Measurements from ENCODE around the gene MRTFA. TPM values are rescaled to one million over a fixed set of nuclear protein-coding genes. Genes with fewer than 3 reads are reported as not detected.
"Not testable (repeated sequence)": the region's sequence is repeated elsewhere in the genome, so short reads cannot be mapped to it uniquely, and the experiment has no call there.

The MRTFA gene
- total RNA-seq, 1 donor from 2014 or later = 52.1 TPM

DNA sequence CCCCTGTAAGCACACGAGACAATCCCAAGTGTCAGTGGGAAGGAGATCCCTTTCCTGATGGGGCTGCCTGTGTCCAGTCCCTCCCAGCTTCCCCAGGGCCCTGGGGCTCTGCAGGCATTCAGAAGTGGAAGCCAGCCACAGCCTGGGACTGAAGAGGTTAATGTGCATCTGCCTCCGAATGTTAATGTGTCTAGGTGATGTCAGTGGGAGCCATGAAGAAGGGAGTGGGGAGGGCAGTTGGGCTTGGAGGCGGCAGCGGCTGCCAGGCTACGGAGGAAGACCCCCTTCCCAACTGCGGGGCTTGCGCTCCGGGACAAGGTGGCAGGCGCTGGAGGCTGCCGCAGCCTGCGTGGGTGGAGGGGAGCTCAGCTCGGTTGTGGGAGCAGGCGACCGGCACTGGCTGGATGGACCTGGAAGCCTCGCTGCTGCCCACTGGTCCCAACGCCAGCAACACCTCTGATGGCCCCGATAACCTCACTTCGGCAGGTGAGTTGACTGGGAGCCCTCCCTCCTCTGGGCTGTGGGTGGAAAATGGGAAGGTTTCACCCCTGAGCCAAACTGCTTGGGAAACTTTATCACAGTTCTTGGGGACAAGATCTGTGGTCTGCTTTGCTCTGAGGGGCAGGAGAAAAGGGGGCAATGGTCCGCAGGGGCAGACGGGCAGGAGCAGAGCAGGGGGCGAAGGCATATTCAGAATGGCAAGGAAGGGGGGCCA is 42.9 kb upstream of the MRTFA start, which contains the start of gene MCHR1:
Gene MCHR1 (plus strand): TSS at position 236 of the 715 bp plus-strand sequence. CDS start 169 bp downstream, at position 405.
- peak within 1 kb of the TSS; percentile 46 for H3K4me3 ChIP-seq (ENCODE audit: low read depth, low read length)
- no peak for DNase-seq (ENCODE audit: low read depth)
- TF ChIP-seq CTCF (conservative IDR thresholded peaks at IDR 0.05; ENCODE audit: low read depth, low read length) = no peak

DNA sequence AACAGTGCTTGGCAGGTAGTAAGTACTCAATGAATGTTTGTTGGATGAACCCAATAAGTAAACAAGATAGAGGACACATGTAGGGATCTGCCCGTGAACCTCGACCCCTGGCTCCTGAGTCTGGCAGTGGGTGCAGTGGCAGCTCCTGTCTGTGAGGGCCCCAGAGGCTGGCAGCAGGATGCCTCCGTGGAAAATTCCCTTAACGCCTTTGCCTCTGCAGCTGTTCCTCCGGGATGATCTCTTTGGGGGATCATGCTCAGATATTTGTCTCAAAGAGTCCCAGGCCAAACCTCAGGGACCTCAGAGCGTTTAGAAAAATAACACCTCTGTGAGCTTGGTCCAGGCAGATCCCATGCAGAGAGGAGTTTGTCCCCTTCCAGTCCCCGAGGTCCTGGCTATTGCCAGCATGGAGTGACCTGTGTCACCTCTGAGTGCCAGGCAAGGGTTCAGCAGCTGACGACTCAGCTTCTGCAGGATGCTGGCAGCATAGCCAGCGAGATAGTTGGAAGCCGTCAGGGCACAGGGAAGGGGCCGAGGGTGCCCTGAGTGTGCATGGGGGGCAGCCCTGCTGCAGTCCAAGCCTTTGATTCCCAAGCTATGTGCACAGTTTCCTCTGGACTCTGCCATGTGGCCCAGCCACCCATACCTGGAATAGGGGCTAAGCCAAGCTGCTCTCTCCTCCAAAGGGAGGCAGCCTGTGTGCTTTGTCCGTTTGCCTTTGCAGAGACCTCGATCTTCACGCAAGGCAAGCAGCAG is 42.2 kb upstream of the MRTFA start:
- H3K4me3 ChIP-seq (ENCODE audit: low read depth, low read length) = peak overlapping the region; percentile 46
- no peak for DNase-seq (ENCODE audit: low read depth)
- no peak for TF ChIP-seq CTCF (conservative IDR thresholded peaks at IDR 0.05; ENCODE audit: low read depth, low read length)

- no peak overlapping the region for H3K4me3 ChIP-seq (ENCODE audit: low read depth, low read length)
- TF ChIP-seq CTCF (conservative IDR thresholded peaks at IDR 0.05; ENCODE audit: low read depth, low read length) = no peak
- DNase-seq (ENCODE audit: low read depth) = no peak
Measured at GRCh38 chr22:40676644-40677043, 40.1 kb upstream of the MRTFA start.

DNA sequence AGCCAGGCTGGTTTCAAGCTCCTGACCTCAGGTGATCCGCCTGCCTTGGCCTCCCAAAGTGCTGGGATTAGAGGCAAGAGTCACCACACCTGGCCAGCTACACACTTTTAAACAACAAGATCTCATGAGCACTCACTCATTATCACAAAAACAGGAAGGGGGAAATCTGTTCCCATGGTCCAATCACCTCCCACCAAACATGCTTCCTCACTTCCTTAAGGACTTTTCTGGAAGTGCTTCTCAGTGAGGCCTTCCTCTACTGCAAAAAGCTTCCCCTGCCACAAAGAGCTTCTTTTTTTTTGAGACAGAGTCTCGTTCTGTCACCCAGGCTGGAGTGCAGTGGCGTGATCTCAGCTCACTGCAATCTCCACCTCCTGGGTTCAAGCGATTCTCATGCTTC is 39.6 kb upstream of the MRTFA start:
- not testable (repeated sequence) for DNase-seq (ENCODE audit: low read depth); H3K4me3 ChIP-seq (ENCODE audit: low read depth, low read length)

DNA sequence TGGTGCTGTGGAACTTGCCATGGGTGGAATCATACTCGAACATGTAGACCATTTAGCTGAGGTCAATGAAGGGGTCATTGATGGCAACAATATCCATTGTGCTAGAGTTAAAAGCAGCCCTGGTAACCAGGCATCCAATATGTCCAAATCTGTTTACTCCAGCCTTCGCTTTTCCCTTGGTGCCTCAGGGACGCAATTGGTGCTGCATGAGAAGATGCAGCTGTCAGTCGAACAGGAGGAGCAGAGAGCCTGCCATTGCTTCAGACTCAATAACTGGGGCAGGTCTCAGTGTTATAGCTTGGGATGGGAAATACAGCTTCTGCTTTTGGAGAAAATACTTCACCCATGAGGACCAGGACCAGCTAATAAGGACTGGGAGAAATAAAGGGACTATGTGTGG is 37.8 kb upstream of the MRTFA start:
- no peak for TF ChIP-seq CTCF (conservative IDR thresholded peaks at IDR 0.05; ENCODE audit: low read depth, low read length)
- DNase-seq (ENCODE audit: low read depth) = no peak
- no peak overlapping the region for H3K4me3 ChIP-seq (ENCODE audit: low read depth, low read length)

DNA sequence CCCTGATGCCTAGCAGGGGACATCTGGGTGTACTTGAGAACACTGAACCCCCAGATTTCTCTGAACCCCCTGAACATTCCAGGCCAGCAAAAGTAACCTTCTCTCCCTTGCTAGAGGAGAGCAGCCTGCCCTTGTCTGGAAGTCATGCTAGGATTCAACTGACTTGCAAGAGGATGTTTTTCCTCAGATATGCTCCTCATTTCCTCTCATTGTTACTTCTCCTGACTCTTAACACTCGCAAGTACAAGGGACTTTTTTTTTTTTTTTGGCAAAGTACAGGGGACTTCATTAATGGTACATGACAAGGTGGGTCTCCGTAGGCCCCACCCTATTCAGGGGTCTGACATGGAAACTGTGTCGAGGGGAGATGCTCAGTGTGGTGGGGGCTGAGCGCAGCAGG is 36.5 kb upstream of the MRTFA start:
- TF ChIP-seq CTCF (conservative IDR thresholded peaks at IDR 0.05; ENCODE audit: low read depth, low read length) = no peak
- H3K4me3 ChIP-seq (ENCODE audit: low read depth, low read length) = no peak overlapping the region
- DNase-seq (ENCODE audit: low read depth) = no peak

DNA sequence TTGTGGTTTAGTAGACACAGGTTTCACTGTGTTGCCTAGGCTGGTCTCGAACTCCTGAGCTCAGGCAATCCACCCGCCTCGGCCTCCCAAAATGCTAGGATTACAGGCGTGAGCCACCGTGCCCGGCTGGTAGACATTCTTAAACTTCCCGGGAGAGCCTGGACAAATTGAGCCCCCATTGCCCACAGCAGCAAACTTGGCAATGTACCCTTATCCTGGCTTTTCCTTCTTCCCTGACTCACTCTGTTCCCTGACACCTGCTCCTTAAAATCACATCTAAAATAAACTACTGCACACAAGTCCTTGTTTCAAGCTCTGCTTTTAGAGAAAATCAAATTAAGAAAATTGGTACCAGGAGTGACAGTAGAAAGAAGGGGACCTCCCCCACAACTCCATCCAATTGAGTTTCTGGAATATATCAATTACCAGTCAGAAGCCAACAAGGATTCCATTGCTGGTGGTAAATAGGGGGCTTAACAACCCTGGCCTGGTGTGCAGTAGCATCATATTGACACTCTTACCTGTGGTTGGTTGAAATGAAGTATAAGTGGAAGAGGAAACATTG is 35.4 kb upstream of the MRTFA start:
- TF ChIP-seq CTCF (conservative IDR thresholded peaks at IDR 0.05; ENCODE audit: low read depth, low read length) = no peak
- H3K4me3 ChIP-seq (ENCODE audit: low read depth, low read length) = no peak overlapping the region
- no peak for DNase-seq (ENCODE audit: low read depth)
